Chondrocyte (in vitro differentiated cells): ENCODE data around the gene TACSTD2. TPM values are rescaled to one million over a fixed set of nuclear protein-coding genes. Genes with fewer than 3 reads are reported as not detected.
"Not testable (repeated sequence)": the region's sequence is repeated elsewhere in the genome, so short reads cannot be mapped to it uniquely, and the experiment has no call there.

ENCODE experiments used
- DNase-seq: peaks from one replicate; pipeline ENCODE4 v3.0.0; 2021; ENCODE audit warnings: mixed read lengths, low spot score
- H3K27ac Mint-ChIP-seq: one replicate; pipeline ENCODE4 v1.8.0; 2021; ENCODE audit warnings: mild to moderate bottlenecking, moderate library complexity, mixed read lengths; ENCODE audit not compliant: unreplicated experiment
- H3K27me3 Mint-ChIP-seq: 2 replicates; pipeline ENCODE4 v1.8.0; 2021; ENCODE audit warnings: low read depth, mixed read lengths
- H3K36me3 Mint-ChIP-seq: 2 replicates; pipeline ENCODE4 v1.8.0; 2021; ENCODE audit warnings: low read depth, mixed read lengths
- H3K4me1 Mint-ChIP-seq: 2 replicates; pipeline ENCODE4 v1.8.0; 2021; ENCODE audit warnings: low read depth, mild to moderate bottlenecking, mixed read lengths
- H3K4me3 Mint-ChIP-seq: one replicate; pipeline ENCODE4 v1.8.0; 2021; ENCODE audit warnings: mild to moderate bottlenecking, moderate library complexity, mixed read lengths; ENCODE audit not compliant: unreplicated experiment
- H3K9me3 Mint-ChIP-seq: 2 replicates; pipeline ENCODE4 v1.8.0; 2021; ENCODE audit warnings: low read depth, mixed read lengths
- CTCF ChIP-seq: fragments of 200-600 bp; sonication (generic); IDR thresholded peaks from 2 replicates; pipeline ENCODE4 v1.5.0; 2021; ENCODE audit warnings: antibody characterized with exemption, mild to moderate bottlenecking, moderate library complexity
- long read RNA-seq: library from polyadenylated mRNA; stranded (forward); transcript quantifications from one replicate; pipeline ENCODE4 v2.0.0, GENCODE V29; 2021
- total RNA-seq: library from RNA; stranded (reverse); gene quantifications from 3 replicates; pipeline ENCODE4 v1.2.1, GENCODE V29; 2021

The TACSTD2 gene, protein sequence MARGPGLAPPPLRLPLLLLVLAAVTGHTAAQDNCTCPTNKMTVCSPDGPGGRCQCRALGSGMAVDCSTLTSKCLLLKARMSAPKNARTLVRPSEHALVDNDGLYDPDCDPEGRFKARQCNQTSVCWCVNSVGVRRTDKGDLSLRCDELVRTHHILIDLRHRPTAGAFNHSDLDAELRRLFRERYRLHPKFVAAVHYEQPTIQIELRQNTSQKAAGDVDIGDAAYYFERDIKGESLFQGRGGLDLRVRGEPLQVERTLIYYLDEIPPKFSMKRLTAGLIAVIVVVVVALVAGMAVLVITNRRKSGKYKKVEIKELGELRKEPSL
- 0.22 to 0.33 TPM (median 0.30 TPM) in 3 replicates for total RNA-seq
- long read RNA-seq, partial matches to known transcripts, result 0 of 4 reads
- long read RNA-seq, other reads (novel, unspliced or antisense), result 0 of 4 reads

DNA sequence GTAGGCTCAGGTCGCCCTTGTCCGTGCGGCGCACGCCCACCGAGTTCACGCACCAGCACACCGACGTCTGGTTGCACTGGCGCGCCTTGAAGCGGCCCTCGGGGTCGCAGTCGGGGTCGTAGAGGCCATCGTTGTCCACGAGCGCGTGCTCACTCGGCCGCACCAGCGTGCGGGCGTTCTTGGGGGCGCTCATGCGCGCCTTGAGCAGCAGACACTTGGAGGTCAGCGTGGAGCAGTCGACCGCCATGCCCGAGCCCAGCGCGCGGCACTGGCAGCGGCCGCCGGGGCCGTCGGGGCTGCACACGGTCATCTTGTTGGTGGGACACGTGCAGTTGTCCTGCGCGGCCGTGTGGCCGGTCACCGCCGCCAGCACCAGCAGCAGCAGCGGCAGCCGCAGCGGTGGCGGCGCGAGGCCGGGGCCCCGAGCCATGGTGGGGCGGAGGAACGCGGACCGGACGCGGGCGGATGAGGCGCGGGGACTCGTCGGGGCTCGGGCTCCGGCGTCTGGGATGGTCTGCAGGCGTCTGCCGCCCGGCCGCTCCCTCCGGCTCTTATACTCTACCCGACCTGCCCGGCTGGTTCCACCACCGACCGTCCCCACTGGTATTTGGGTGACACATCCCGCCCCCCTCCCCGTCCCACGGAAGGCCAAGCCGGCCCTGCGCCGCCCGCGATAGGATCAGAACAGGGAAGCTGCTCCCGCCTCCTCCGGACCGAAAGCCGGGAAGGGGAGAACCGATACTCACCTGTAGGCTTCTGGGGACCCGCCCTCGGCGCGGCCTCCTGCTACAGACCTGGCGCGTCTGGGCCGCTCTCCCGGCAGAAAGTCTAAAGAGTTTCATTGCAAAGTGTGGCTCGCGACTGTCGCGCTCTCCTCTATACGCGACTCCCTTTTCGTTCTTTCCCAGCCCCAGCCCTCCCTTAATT, at the start of gene TACSTD2:
Gene TACSTD2, minus strand, starts transcription at position 526 of the 927 bp plus-strand sequence. Its CDS starts 96 bp downstream, at position 430.
- H3K27me3 Mint-ChIP-seq, result peaks cover 34% of the 10 kb centered on the region
- H3K9me3 Mint-ChIP-seq, result no peaks in the 10 kb centered on the region
- H3K36me3 Mint-ChIP-seq, result peaks cover 2% of the 10 kb centered on the region
- DNase-seq, result peak; percentile 93
- H3K4me3 Mint-ChIP-seq, result peak within 1 kb of the TSS; percentile 40
- H3K27ac Mint-ChIP-seq, result no peak within 1 kb of the TSS
- TF ChIP-seq CTCF, result no peak
- peaks cover 12% of the 10 kb centered on the region for H3K4me1 Mint-ChIP-seq

DNA sequence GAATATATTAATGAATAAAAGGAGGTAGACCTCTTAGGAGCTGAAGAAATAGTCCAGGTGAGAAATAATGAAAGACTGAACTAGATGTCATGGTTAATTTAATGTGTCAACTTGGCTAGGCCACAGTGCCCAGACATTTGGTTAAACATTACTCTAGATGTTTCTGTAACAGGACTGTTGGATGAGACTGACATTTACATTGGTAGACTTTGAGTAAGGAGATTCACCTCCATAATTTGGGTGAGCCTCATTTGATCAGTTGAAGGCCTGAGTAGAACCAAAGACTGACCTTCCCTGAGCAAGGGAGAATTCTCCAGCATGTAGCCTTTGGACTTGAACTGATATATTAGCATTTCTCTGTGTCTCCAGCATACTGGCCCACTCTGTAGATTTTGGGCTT, 49.2 kb upstream of the TACSTD2 start:
- no peak overlapping the region for H3K4me3 Mint-ChIP-seq
- DNase-seq, result no peak
- no peaks in the 10 kb centered on the region for H3K9me3 Mint-ChIP-seq
- no peaks in the 10 kb centered on the region for H3K4me1 Mint-ChIP-seq
- peaks cover 1% of the 10 kb centered on the region for H3K27me3 Mint-ChIP-seq
- no peak for TF ChIP-seq CTCF
- H3K27ac Mint-ChIP-seq, result no peak overlapping the region
- H3K36me3 Mint-ChIP-seq, result peaks cover 3% of the 10 kb centered on the region

DNA sequence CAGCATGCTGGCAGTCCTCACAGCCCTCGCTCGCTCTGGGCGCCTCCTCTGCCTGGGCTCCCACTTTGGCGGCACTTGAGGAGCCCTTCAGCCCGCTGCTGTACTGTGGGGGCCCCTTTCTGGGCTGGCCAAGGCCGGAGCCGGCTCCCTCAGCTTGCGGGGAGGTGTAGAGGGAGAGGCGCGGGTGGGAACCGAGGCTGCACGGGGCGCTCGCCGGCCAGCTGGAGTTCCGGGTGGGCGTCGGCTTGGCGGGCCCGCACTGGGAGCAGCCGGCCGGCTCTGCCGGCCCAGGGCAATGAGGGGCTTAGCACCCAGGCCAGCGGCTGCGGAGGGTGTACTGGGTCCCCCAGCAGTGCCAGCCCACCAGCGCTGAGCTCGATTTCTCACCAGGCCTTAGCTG, 46.2 kb upstream of the TACSTD2 start:
- H3K9me3 Mint-ChIP-seq, H3K4me3 Mint-ChIP-seq, DNase-seq, H3K27me3 Mint-ChIP-seq, H3K27ac Mint-ChIP-seq, H3K36me3 Mint-ChIP-seq: not testable (repeated sequence)
- peaks cover 13% of the 10 kb centered on the region for H3K4me1 Mint-ChIP-seq

DNA sequence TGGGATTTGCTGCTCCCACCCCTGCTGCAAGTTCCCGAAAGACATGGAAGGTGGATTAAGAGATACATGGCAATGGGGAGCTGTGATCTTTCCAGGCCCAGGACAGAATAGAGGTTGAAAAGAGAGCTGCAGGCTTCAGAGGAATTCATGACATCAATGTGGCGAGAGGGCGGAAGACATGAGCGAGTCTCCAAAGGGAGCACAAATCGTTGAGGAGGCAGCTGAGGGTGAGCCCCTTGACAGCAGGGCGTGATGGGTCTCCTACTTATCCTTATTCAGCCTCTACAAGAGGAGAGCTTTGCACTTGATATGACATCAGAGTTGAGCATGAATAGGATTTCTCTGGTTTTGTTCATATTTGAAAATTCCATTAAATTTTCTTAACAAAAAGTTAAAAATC, 45.5 kb upstream of the TACSTD2 start:
- Mint-ChIP-seq H3K27me3 (peaks cover 1% of the 10 kb centered on the region), H3K9me3 (no peaks in the 10 kb centered on the region), H3K4me3 (no peak overlapping the region), H3K36me3 (no peaks in the 10 kb centered on the region), H3K27ac (no peak overlapping the region), H3K4me1 (peaks cover 19% of the 10 kb centered on the region)
- no peak for TF ChIP-seq CTCF
- no peak for DNase-seq

DNA sequence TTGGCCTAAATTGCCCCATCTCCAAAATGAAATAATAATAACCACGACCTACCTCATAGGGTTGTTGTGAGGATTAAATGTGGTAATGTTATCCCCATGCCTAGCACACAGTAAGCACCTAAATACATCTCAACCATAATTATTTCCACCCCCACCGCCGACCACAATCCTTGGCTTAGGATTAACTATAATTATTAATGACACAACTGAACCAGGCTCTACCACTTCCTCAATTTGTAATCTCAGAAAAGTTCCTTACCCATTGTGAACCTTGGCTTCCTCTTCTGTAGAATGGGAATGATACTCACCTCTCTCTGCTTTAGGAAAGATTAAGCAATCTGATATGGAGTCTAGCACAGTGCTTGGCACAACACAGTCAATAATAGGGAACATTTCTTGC, 44.3 kb upstream of the TACSTD2 start:
- Mint-ChIP-seq H3K4me3 (no peak overlapping the region), H3K27ac (no peak overlapping the region), H3K27me3 (peaks cover 1% of the 10 kb centered on the region), H3K36me3 (no peaks in the 10 kb centered on the region), H3K4me1 (peaks cover 19% of the 10 kb centered on the region), H3K9me3 (no peaks in the 10 kb centered on the region)
- TF ChIP-seq CTCF, result no peak
- no peak for DNase-seq
